T-helper 2 cell treated with Interferon-gamma antibody and Interleukin-4, amounts not matched to agents 100 ng/mL and 5 ng/mL, for 36 hours (primary cell): Measurements from ENCODE around the gene BATF2. TPM values are rescaled to one million over a fixed set of nuclear protein-coding genes. Genes with fewer than 3 reads are reported as not detected.
"Not testable (repeated sequence)": the region's sequence is repeated elsewhere in the genome, so short reads cannot be mapped to it uniquely, and the experiment has no call there.

ENCODE experiments used
- intact Hi-C: fragments of 100-400 bp; cut with micrococcal nuclease; formaldehyde crosslinking; loops from one replicate; pipeline ENCODE4 v1.15.1; 2023
- total RNA-seq: library from RNA; stranded (reverse); gene quantifications from 2 replicates; pipeline ENCODE4 v1.2.3, GENCODE V29; 2022

The BATF2 gene
- total RNA-seq, 1 donor from 2014 or later = not detected

GRCh38 chr11:65013888-65014725, 17.3 kb upstream of the BATF2 start, which contains the start of gene ARL2:
TSS of gene ARL2 (plus strand) at chr11:65014160. CDS start at chr11:65014208, 48 bp downstream.
- intact Hi-C loops = loop anchor here (1.0 to 10.0 kb wide), 7 partner anchors 13 to 239 kb away; partner anchors contain the start of genes PPP2R5B, SAC3D1, SF1 and SNX15

- intact Hi-C loops = loop anchor here (1.0 to 10.0 kb wide), 6 partner anchors 28 to 239 kb away; partner anchors contain the start of genes PPP2R5B, SAC3D1, SF1 and ZNHIT2
These were observed 16.5 kb upstream of the BATF2 start for GRCh38 chr11:65013130-65013887.

GRCh38 chr11:65008873-65009272, 12.1 kb upstream of the BATF2 start:
- intact Hi-C loops = no loop called here

- intact Hi-C loops = no loop called here
These were observed 11.2 kb upstream of the BATF2 start for GRCh38 chr11:65008016-65008415.

GRCh38 chr11:65003968-65004367, 7.2 kb upstream of the BATF2 start:
- intact Hi-C loops = not testable (repeated sequence)

- intact Hi-C loops = no loop called here
These were observed 6.5 kb upstream of the BATF2 start for GRCh38 chr11:65003282-65003681.

- intact Hi-C loops = no loop called here
These were observed 5.9 kb upstream of the BATF2 start for GRCh38 chr11:65002706-65003105.

- intact Hi-C loops = no loop called here
These were observed 2.7 kb upstream of the BATF2 start for GRCh38 chr11:64999478-64999877.

GRCh38 chr11:64998690-64999431, 2.1 kb upstream of the BATF2 start:
- intact Hi-C loops = no loop called here

GRCh38 chr11:64998141-64998540, 1.4 kb upstream of the BATF2 start:
- intact Hi-C loops = no loop called here

GRCh38 chr11:64996327-64996709, 453 bp downstream of the BATF2 start:
- intact Hi-C loops = no loop called here

- intact Hi-C loops = no loop called here
These were observed 2.5 kb downstream of the BATF2 start for GRCh38 chr11:64994318-64994717.

GRCh38 chr11:64990222-64990923, 6.4 kb downstream of the BATF2 start:
- intact Hi-C loops = no loop called here

- intact Hi-C loops = no loop called here
These were observed 7.4 kb downstream of the BATF2 start for GRCh38 chr11:64989416-64989815.

- intact Hi-C loops = no loop called here
These were observed 8.5 kb downstream of the BATF2 start for GRCh38 chr11:64987998-64988854.

- intact Hi-C loops = not testable (repeated sequence)
These were observed 13.4 kb downstream of the BATF2 start for GRCh38 chr11:64983339-64983738.

GRCh38 chr11:64976651-64977050, 20.1 kb downstream of the BATF2 start:
- intact Hi-C loops = no loop called here

- intact Hi-C loops = no loop called here
These were observed 22.6 kb downstream of the BATF2 start for GRCh38 chr11:64974124-64974523.

GRCh38 chr11:64971421-64972233, 25.1 kb downstream of the BATF2 start, which contains the start of gene MAJIN:
TSS of gene MAJIN (minus strand) at chr11:64972108. CDS start at chr11:64959405, 12,703 bp downstream.
- intact Hi-C loops = no loop called here
